ENCODE data around the gene CST6. TPM values are rescaled to one million over a fixed set of nuclear protein-coding genes. Genes with fewer than 3 reads are reported as not detected.

CST6 gene
- total and polyA plus RNA-seq, 2 of the 13 experiments (the other 11 are each of a cell fraction or from before 2014, with no cell fraction given): not detected

GRCh38 chr11:66051766-66052663, 40.2 kb downstream of the CST6 start, which contains the start of gene SF3B2:
SF3B2 (plus strand) TSS chr11:66052364; CDS start chr11:66052385, 21 bp downstream.
- intact Hi-C loops (cut with micrococcal nuclease; ENCODE audit: unreplicated experiment) (loop anchor here (1.0 kb wide), 1 partner anchor 50 kb away; the partner anchor contains the start of genes BANF1 and EIF1AD), in situ Hi-C loops (cut with HindIII; ENCODE audit: extremely low pct_ligation_motif_present, low pct_unique_long_range_greater_than_20kb) (no loop called here)
- H3K4me2 ChIP-seq (ENCODE audit: low read depth, low read length): peak within 1 kb of the TSS; percentile 96
- ATAC-seq: peak; percentile 96
- no peak within 1 kb of the TSS for H2AFZ ChIP-seq (ENCODE audit: low read length)
- ChIA-PET POLR2A (interaction anchor here (0.6 to 4.8 kb wide), 27 partner anchors 7 to 437 kb away, joined by 3 to 40 read pairs (median 4); partner anchors contain the start of genes BANF1, CCDC85B, CFL1 and EIF1AD), CTCF (ENCODE audit: low intra/inter-chr PET ratio, low total read pairs) (no interaction called here)
- WGBS (ENCODE audit: low lambda C conversion rate): 0% methylated on average over 4 of the region's 84 CpGs
- H3K79me2 ChIP-seq (ENCODE audit: insufficient read depth, low read length): peaks cover 24% of the 10 kb centered on the region
- no peaks in the 10 kb centered on the region for H4K20me1 ChIP-seq (ENCODE audit: insufficient read depth, low read length)
- H3K4me3 ChIP-seq (replicated peaks in 1 of 3; ENCODE audit: insufficient read depth in 1 of 3, low read depth in 2 of 3, low read length in 3 of 3): peak within 1 kb of the TSS; percentile 83 to 93 (median 93)
- no peaks in the 10 kb centered on the region for H3K9me3 ChIP-seq (ENCODE audit: low read length)
- H3K36me3 ChIP-seq (replicated peaks in 1 of 2; ENCODE audit: control insufficient read depth in 1 of 2, insufficient read depth in 2 of 2, low read length in 2 of 2): peaks cover 13 to 22% of the 10 kb centered on the region in 2 experiments
- peak; percentile 95 for DNase-seq (ENCODE audit: low spot score)
- BruUV-seq (replicated peaks): no TSS peak
- peak within 1 kb of the TSS; percentile 79 for H3K27ac ChIP-seq (ENCODE audit: extremely low read length, insufficient read depth, low read length)
- peaks cover 40% of the 10 kb centered on the region for H3K4me1 ChIP-seq (ENCODE audit: insufficient read depth, low read length)
- peaks cover 0 to 23% of the 10 kb centered on the region in 2 experiments; a peak in 3 of 5 replicates for H3K27me3 ChIP-seq (ENCODE audit: control insufficient read depth in 1 of 2, insufficient read depth in 2 of 2, low read length in 2 of 2)
- H3K9ac ChIP-seq (ENCODE audit: insufficient read depth, low read depth, low read length): peak within 1 kb of the TSS; percentile 94
- FAIRE-seq: peak; percentile 79
- TF ChIP-seq ZBTB21 (CRISPR knock-in tag; IDR thresholded peaks at IDR 0.05) (0 out of 2 replicates have a peak, but pooled peaks have one; percentile 23), ELK4 (CRISPR knock-in tag; IDR thresholded peaks at IDR 0.05; ENCODE audit: borderline replicate concordance) (no peak), YEATS4 (CRISPR knock-in tag; IDR thresholded peaks at IDR 0.05; ENCODE audit: borderline replicate concordance) (peak; percentile 94), THAP9 (CRISPR knock-in tag; IDR thresholded peaks at IDR 0.05; ENCODE audit: borderline replicate concordance) (peak; percentile 97), SPEN (CRISPR knock-in tag; IDR thresholded peaks at IDR 0.05; ENCODE audit: low read depth) (peak; percentile 65; the same call in 1 of the 2 replicates), ZBTB37 (CRISPR knock-in tag; IDR thresholded peaks at IDR 0.05) (no peak), NFE2 (CRISPR knock-in tag; IDR thresholded peaks at IDR 0.05) (no peak), ZNF691 (CRISPR knock-in tag; IDR thresholded peaks at IDR 0.05; ENCODE audit: borderline replicate concordance, low read depth) (0 out of 2 replicates have a peak, but pooled peaks have one; percentile 48), ZNF562 (CRISPR knock-in tag; IDR thresholded peaks at IDR 0.05; ENCODE audit: borderline replicate concordance) (no peak), LBX2 (CRISPR knock-in tag; IDR thresholded peaks at IDR 0.05; ENCODE audit: borderline replicate concordance) (no peak), ZNF616 (CRISPR knock-in tag; IDR thresholded peaks at IDR 0.05; ENCODE audit: low read depth) (no peak), MYPOP (CRISPR knock-in tag; IDR thresholded peaks at IDR 0.05) (peak; percentile 60; the same call in 1 of the 2 replicates), TOPORS (CRISPR knock-in tag; IDR thresholded peaks at IDR 0.05) (peak; percentile 79; the same call in 1 of the 2 replicates), FOXK2 (IDR thresholded peaks at IDR 0.05) (no peak)

Data from HepG2 (cell line).